Measurements from ENCODE around the gene ABLIM2. TPM values are rescaled to one million over a fixed set of nuclear protein-coding genes. Genes with fewer than 3 reads are reported as not detected.

Gene ABLIM2
- total and polyA plus RNA-seq, 2 of the 4 experiments (the other 2 are of a cell fraction) = under 0.01 to 0.10 TPM

- DNase-seq = no peak
- Histone ChIP-seq H2BK120ac (ENCODE audit: low read depth, low read length) (no peak overlapping the region), H4K8ac (ENCODE audit: low read depth in 2 of 2, low read length in 2 of 2) (no peak overlapping the region), H3K36me3 (ENCODE audit: control insufficient read depth, insufficient read depth, low read length) (no peaks in the 10 kb centered on the region), H3K9ac (ENCODE audit: low read depth, low read length) (no peak overlapping the region), H3K14ac (replicated peaks; ENCODE audit: low read depth, low read length) (no peak overlapping the region), H3K27me3 (ENCODE audit: control insufficient read depth, insufficient read depth, low read length) (peaks cover 21% of the 10 kb centered on the region; the same call in 1 of the 2 replicates), H3K4me1 (ENCODE audit: control insufficient read depth, insufficient read depth, low read length) (peaks cover 14% of the 10 kb centered on the region), H4K91ac (ENCODE audit: insufficient read depth, low read depth, low read length) (no peak overlapping the region), H2BK5ac (ENCODE audit: low read depth, low read length, poor library complexity, severe bottlenecking) (no peak overlapping the region), H2BK20ac (ENCODE audit: low read depth, low read length) (no peak overlapping the region), H2AFZ (replicated peaks; ENCODE audit: low read length, poor library complexity) (no peak overlapping the region), H3K79me1 (ENCODE audit: low read depth in 1 of 2, low read length in 2 of 2) (no peaks in the 10 kb centered on the region), H3K4me3 (ENCODE audit: insufficient read depth, low read depth, low read length) (no peak overlapping the region), H3K9me1 (ENCODE audit: insufficient read depth, low read length) (peaks cover 10% of the 10 kb centered on the region; the same call in 1 of the 2 replicates), H4K5ac (ENCODE audit: low read depth, low read length) (no peak overlapping the region), H3K18ac (ENCODE audit: low read depth, low read length) (no peak overlapping the region), H3K27ac (ENCODE audit: insufficient read depth, low read length) (no peak overlapping the region), H2AK5ac (ENCODE audit: low read depth, low read length) (no peak overlapping the region), H3K9me3 (ENCODE audit: control insufficient read depth, insufficient read depth, low read length) (no peaks in the 10 kb centered on the region), H2AK9ac (replicated peaks; ENCODE audit: low read depth, low read length, poor library complexity) (no peak overlapping the region), H3K56ac (ENCODE audit: extremely low read depth, insufficient read depth, low read length) (no peak overlapping the region), H2BK15ac (ENCODE audit: low read depth, low read length) (no peak overlapping the region), H3K4me2 (ENCODE audit: low read depth, low read length) (no peak overlapping the region), H3K23ac (ENCODE audit: low read depth, low read length) (no peak overlapping the region), H3K4ac (ENCODE audit: low read depth, low read length) (no peak overlapping the region), H4K20me1 (ENCODE audit: insufficient read depth, low read length) (no peaks in the 10 kb centered on the region)
- in situ Hi-C loops (cut with MboI; ENCODE audit: low sequenced_read_pairs) = no loop called here
- no peak for ATAC-seq (ENCODE audit: low read depth)
- ChIA-PET POLR2A (ENCODE audit: unreplicated experiment) (no interaction called here), CTCF (interaction anchor here (0.6 kb wide), 1 partner anchor 11 kb away, joined by 4 read pairs; no protein-coding TSS in a partner anchor)
- dilution Hi-C loops (cut with HindIII; ENCODE audit: low sequenced_read_pairs, unreplicated experiment) = no loop called here
- 83% methylated on average over 9 of the region's 20 CpGs; no CpG with 5 or more reads in 1 of the 2 experiments for WGBS, 2 experiments (ENCODE audit: extremely low coverage in 2 of 2, insufficient read length in 1 of 2)
- no TSS peak for BruUV-seq (replicated peaks)
- intact Hi-C loops (cut with micrococcal nuclease) = no loop called here
- TF ChIP-seq RFX5 (IDR thresholded peaks at IDR 0.05; ENCODE audit: low read depth, low read length) (no peak), CTCF (conservative IDR thresholded peaks at IDR 0.05; ENCODE audit: low read depth, low read length) (no peak), RAD21 (IDR thresholded peaks at IDR 0.05; ENCODE audit: low read length) (no peak), POLR2A (IDR thresholded peaks at IDR 0.05; ENCODE audit: low read depth, low read length) (no peak), CEBPB (IDR thresholded peaks at IDR 0.05; ENCODE audit: low read depth, low read length) (no peak), SMC3 (IDR thresholded peaks at IDR 0.05; ENCODE audit: low read depth, low read length) (no peak), MAFK (IDR thresholded peaks at IDR 0.05; ENCODE audit: low read depth, low read length) (no peak), NFE2L2 (IDR thresholded peaks at IDR 0.05; ENCODE audit: low read depth, low read length) (no peak), MAZ (IDR thresholded peaks at IDR 0.05; ENCODE audit: borderline replicate concordance, low read depth, low read length) (no peak), MXI1 (IDR thresholded peaks at IDR 0.05; ENCODE audit: borderline replicate concordance, low read depth, low read length) (no peak), FOS (IDR thresholded peaks at IDR 0.05; ENCODE audit: low read depth, low read length) (no peak), ELK1 (IDR thresholded peaks at IDR 0.05; ENCODE audit: borderline replicate concordance, low read depth, low read length) (no peak), BHLHE40 (IDR thresholded peaks at IDR 0.05; ENCODE audit: low read depth, low read length) (no peak), CHD1 (IDR thresholded peaks at IDR 0.05; ENCODE audit: low read depth, low read length) (no peak)
- TF ChIP-seq, protein P1, sequence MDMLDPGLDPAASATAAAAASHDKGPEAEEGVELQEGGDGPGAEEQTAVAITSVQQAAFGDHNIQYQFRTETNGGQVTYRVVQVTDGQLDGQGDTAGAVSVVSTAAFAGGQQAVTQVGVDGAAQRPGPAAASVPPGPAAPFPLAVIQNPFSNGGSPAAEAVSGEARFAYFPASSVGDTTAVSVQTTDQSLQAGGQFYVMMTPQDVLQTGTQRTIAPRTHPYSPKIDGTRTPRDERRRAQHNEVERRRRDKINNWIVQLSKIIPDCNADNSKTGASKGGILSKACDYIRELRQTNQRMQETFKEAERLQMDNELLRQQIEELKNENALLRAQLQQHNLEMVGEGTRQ (IDR thresholded peaks at IDR 0.05; ENCODE audit: low read depth, low read length) = no peak
Observed at GRCh38 chr4:8195841-8196458, 37.3 kb upstream of the ABLIM2 start.
